Mesodermal cell (in vitro differentiated cells): ENCODE data around the gene MAN2A1.

Source experiments
- H3K27ac ChIP-seq: 2 replicates; pipeline ENCODE4 v1.7.0; 2013; ENCODE audit warnings: mild to moderate bottlenecking, low read depth, low read length, moderate library complexity; ENCODE audit not compliant: severe bottlenecking
- H3K36me3 ChIP-seq: 2 replicates; pipeline ENCODE4 v1.7.1; 2013; ENCODE audit warnings: mild to moderate bottlenecking, low read length, moderate library complexity; ENCODE audit not compliant: control insufficient read depth, insufficient read depth
- H3K4me1 ChIP-seq: one replicate; pipeline ENCODE4 v1.7.1; 2013; ENCODE audit warnings: mild to moderate bottlenecking, low read length; ENCODE audit not compliant: insufficient read depth, control insufficient read depth, poor library complexity, severe bottlenecking
- H3K4me3 ChIP-seq: 2 replicates; pipeline ENCODE4 v1.7.0; 2013; ENCODE audit warnings: low read length, control low read depth, mild to moderate bottlenecking; ENCODE audit not compliant: insufficient read depth, poor library complexity, severe bottlenecking; ENCODE audit errors: extremely low read depth
- H3K9me3 ChIP-seq: 2 replicates; pipeline ENCODE4 v1.7.1; 2013; ENCODE audit warnings: mild to moderate bottlenecking, low read length, moderate library complexity; ENCODE audit not compliant: control insufficient read depth
- WGBS, 2 experiments: methylation state at CpG; one replicate each; pipeline ENCODE4 v1.1.5; 2013; ENCODE audit warnings: missing lambda C conversion rate in 2 of 2; ENCODE audit not compliant: insufficient coverage in 2 of 2; 5-methylcytosine and 5-hydroxymethylcytosine counted together

The MAN2A1 gene

DNA sequence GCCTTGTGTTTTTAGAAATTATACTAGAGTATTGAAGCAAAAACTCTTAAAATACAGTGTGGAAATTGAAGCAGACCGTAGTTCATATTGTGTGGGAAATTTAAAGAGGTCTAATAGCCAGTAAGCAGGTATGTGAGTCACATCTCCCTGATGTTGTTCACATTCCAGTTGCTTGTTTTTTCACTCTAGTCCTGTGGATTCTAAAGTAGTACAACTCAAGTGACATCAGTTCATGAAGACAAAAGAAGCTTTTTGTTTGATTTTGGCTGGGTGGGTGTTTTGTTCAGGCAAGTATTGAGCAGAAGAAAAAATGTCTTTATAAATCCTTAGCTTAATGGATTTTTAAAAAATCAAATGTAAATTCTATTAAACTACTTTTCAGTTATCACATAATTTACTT is 216.2 kb downstream of the MAN2A1 start:
- Histone ChIP-seq H3K4me3 (no peak overlapping the region), H3K36me3 (no peaks in the 10 kb centered on the region), H3K4me1 (peaks cover 22% of the 10 kb centered on the region), H3K27ac (no peak overlapping the region), H3K9me3 (no peaks in the 10 kb centered on the region)
- WGBS, 2 experiments: 80% methylated on average over 1 of the region's 1 CpG; no CpG with 5 or more reads in 1 of the 2 experiments

- Histone ChIP-seq H3K4me3 (no peak overlapping the region), H3K36me3 (no peaks in the 10 kb centered on the region), H3K4me1 (peaks cover 29% of the 10 kb centered on the region), H3K9me3 (no peaks in the 10 kb centered on the region), H3K27ac (peak overlapping the region; percentile 57)
- 89 to 97% methylated on average over 3 of the region's 3 CpGs for WGBS, 2 experiments
Measured at GRCh38 chr5:109907189-109907588, 217.5 kb downstream of the MAN2A1 start.

GRCh38 chr5:109907731-109908130 is 218.0 kb downstream of the MAN2A1 start:
- Histone ChIP-seq H3K4me3 (no peak overlapping the region), H3K9me3 (no peaks in the 10 kb centered on the region), H3K27ac (peak overlapping the region; percentile 57), H3K4me1 (peaks cover 29% of the 10 kb centered on the region), H3K36me3 (no peaks in the 10 kb centered on the region)
- 82% methylated on average over 2 of the region's 2 CpGs; no CpG with 5 or more reads in 1 of the 2 experiments for WGBS, 2 experiments

DNA sequence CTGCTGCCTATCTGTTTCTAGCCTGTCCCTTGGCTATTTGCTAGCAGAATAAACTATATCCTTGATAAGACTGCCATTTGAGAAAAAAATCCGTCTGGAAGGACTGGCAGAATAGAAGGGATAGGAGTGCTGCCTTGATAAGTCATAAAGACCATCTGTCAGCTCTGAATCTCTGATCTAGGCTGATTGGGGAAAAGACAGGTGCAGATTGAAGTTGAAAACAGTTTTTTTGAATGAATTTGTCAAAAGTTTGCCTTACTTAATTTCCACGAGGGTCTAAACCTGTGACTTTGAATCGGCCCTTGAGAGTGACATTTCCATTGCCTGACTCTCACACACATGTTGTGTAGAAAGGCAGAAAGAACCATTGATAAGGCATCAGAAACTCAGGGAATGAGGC is 218.6 kb downstream of the MAN2A1 start:
- Histone ChIP-seq H3K4me3 (no peak overlapping the region), H3K9me3 (no peaks in the 10 kb centered on the region)
- WGBS, 2 experiments: 89 to 90% methylated on average over 3 of the region's 3 CpGs

DNA sequence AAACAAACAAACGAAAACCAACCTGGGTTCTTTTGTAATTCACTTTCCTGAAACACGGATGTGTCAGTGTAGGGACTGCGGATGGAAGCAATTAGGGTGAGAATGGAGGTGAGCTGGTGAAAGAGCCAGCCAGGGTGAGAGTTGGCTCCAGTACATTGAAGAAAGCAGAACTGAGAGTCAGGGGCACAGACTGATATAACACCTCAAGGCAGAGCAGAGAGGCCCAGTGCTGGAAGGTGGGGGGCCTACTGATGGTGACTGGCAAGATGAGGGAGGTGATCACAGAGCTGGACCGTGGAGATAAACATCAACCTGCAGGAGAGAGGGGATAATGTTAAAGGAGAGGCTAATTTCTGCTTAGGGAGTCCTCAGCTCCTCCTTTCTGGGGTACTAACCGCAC is 221.1 kb downstream of the MAN2A1 start:
- WGBS, 2 experiments: 70 to 86% methylated on average over 2 to 3 of the region's 5 CpGs
- Histone ChIP-seq H3K27ac (no peak overlapping the region), H3K4me3 (no peak overlapping the region), H3K9me3 (no peaks in the 10 kb centered on the region), H3K4me1 (peaks cover 25% of the 10 kb centered on the region), H3K36me3 (no peaks in the 10 kb centered on the region)

More for the DNA sequence above, 218.6 kb downstream of the MAN2A1 start:
- peaks cover 29% of the 10 kb centered on the region for H3K4me1 ChIP-seq
- no peak overlapping the region for H3K27ac ChIP-seq
- H3K36me3 ChIP-seq: no peaks in the 10 kb centered on the region

- Histone ChIP-seq H3K4me3 (no peak overlapping the region), H3K27ac (peak overlapping the region; percentile 8), H3K36me3 (no peaks in the 10 kb centered on the region), H3K9me3 (no peaks in the 10 kb centered on the region), H3K4me1 (peaks cover 21% of the 10 kb centered on the region)
- WGBS, 2 experiments: 70 to 88% methylated on average over 1 to 2 of the region's 3 CpGs
Measured at GRCh38 chr5:109911731-109912130, 222.0 kb downstream of the MAN2A1 start.

GRCh38 chr5:109914906-109915305 is 225.2 kb downstream of the MAN2A1 start:
- Histone ChIP-seq H3K9me3 (no peaks in the 10 kb centered on the region), H3K4me3 (no peak overlapping the region), H3K36me3 (no peaks in the 10 kb centered on the region), H3K4me1 (peaks cover 7% of the 10 kb centered on the region), H3K27ac (no peak overlapping the region)
- WGBS, 2 experiments: no CpG with 5 or more reads among the region's 2 CpGs

DNA sequence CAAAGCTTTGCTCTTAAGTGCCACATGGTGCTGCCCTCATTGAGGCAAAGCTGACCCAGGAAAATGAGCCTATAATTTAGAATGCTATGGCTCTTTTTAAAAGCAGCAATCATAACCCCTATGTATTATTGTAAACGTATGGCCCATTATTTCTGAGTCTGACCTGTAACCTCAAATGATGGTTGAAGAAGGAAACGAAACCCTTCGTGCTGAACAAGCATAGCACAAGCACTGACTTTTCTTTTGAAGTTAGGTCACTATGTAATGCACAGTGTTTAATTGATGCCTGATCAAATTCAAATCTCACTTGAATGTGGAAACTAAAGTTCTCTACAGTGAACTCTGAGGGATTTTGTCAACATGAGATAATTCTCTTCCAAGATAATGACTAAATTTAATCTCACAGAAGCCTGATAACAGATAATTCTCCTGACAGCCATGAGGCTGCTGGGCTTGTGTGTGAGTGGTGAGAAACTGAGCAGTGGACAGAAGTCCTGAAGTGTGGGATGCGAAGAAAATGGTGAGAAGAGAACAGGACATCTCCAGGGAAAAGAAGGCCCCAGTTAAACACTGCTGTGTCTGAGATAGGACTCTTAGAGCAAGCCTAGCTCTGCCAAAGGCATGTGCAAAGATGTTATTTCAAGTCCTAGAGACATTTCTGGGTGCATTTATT is 226.9 kb downstream of the MAN2A1 start:
- Histone ChIP-seq H3K27ac (no peak overlapping the region), H3K4me3 (no peak overlapping the region), H3K4me1 (peaks cover 2% of the 10 kb centered on the region), H3K36me3 (no peaks in the 10 kb centered on the region), H3K9me3 (no peaks in the 10 kb centered on the region)
- WGBS, 2 experiments: 92 to 98% methylated on average over 4 of the region's 4 CpGs
